GM19397 (cell line): Measurements from ENCODE around the gene GRIN3B.
A peak's percentile ranks its signal among the peaks of the same experiment; 100 is the strongest.
"Not testable (repeated sequence)": the region's sequence is repeated elsewhere in the genome, so short reads cannot be mapped to it uniquely, and the experiment has no call there.

Experiments used
- ATAC-seq: cut with Tn5 transposase; IDR thresholded peaks from one replicate; pipeline ENCODE4 v1.9.1; 2021; ENCODE audit warnings: mild to moderate bottlenecking, moderate library complexity; ENCODE audit not compliant: unreplicated experiment

GRIN3B gene

DNA sequence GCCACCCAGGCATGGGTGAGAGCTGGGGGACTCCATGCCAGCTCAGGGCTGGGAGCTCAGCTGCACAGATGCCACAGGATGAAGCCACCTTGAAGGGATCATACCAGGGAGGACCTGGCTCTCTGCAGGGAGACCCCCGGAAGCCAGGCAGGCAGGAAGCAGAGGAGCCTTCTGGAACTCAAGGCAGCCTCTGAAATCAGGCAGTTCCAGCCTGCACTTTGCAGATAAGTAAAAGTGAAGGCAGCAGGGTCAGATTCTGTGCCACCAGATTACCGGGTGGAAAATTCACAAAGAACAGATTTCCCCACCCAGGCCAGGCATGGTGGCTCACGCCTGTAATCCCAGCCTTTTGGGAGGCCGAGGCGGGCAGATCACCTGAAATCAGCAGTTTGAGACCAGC lies 18.2 kb downstream of the GRIN3B start:
- no peak for ATAC-seq

DNA sequence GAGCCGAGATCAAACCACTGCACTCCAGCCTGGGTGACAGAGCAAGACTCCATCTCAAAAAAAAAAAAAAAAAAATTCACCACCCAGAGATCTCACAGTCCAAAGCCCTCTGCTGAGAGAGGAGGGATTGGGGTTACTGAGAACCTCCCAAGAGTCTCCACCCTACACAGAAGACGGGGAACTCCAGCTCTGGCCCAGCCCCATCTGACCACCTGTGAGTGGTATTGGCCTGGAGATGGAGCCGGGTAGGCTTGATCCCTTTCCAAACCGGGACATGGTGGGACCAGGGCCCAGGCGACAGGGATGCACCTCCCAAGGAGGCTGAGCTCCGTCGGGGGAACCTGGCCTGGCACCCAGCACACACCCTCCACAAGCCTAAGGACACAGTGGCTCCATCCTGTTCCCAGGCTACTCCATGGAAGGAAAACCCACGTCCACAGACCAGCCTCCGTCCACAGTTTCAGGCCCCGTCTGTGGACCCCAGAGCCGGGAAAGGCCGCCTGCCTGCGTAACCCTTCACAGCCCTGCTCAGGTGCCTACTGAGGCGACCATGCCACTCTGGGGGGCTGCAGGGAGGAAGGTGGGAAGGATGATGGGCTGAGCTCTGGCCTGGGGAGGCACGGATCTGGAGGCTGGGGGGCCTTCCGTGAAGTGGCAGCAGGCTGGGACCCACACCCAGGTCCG lies 18.9 kb downstream of the GRIN3B start:
- ATAC-seq = no peak

- ATAC-seq = no peak
These were observed 19.4 kb downstream of the GRIN3B start for GRCh38 chr19:1019616-1019961.

GRCh38 chr19:1019980-1020867 lies 20.0 kb downstream of the GRIN3B start:
- no peak for ATAC-seq

GRCh38 chr19:1020868-1021425 lies 20.7 kb downstream of the GRIN3B start, which contains the start of gene TMEM259:
TSS of gene TMEM259 (minus strand) at chr19:1021123. CDS start at chr19:1020996, 127 bp downstream.
- peak; percentile 92 for ATAC-seq

DNA sequence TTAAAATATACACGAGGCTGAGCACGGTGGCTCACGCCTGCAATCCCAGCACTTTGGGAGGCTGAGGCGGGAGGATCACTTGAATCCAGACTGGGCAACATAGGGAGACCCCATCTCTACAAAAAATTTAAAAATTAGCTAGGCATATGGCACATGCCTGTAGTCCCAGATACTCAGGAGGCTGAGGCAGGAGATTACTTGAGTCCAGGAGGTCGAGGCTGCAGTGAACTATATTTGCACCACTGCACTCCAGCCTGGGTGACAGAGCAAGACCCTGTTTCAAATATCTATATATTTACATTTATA lies 23.6 kb downstream of the GRIN3B start:
- not testable (repeated sequence) for ATAC-seq

GRCh38 chr19:1025080-1025479 lies 24.9 kb downstream of the GRIN3B start:
- ATAC-seq = not testable (repeated sequence)

DNA sequence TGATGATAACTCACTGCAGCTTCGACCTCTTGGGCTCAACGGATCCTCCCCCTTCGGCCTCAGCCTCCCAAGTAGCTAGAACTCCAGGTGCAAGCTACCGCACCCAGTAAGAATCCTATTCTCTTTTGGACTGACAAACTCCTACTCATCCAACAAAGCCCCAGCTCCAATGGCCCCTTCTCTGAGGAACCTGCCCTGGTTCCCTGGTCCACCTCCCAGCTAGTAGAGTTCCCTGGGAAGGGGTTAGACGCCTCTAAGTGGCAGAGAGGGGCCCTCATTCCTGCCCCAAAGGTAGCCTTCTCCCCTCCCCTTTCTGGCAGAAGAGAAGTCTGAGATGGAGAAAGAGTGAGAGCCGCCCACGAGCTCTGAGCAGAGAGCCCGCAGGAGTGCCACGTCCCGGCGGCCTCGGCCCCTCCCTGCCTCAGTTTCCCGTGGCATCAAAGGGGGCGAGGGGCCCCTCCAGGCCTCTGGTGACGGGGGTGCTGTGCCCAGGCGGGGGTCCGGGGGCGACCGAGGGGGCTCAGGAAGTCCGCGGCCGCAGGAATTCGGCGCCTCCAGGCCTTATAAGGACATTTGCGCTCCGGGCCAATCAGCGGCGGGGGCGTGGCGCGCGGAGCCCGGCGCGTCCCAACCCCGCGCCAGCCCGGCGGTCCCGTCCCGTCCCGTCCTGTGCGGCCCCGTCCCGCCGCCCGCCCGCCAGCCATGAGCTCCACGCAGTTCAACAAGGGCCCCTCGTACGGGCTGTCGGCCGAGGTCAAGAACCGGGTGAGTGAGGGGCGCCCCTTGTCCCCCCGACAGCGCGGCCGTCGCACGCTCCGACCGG lies 26.0 kb downstream of the GRIN3B start, which contains the start of gene CNN2:
Gene CNN2 (plus strand): TSS at position 649 of the 823 bp plus-strand sequence. CDS start 54 bp downstream, at position 703.
- peak; percentile 55 for ATAC-seq

GRCh38 chr19:1026783-1027649 lies 26.8 kb downstream of the GRIN3B start:
- ATAC-seq = no peak

DNA sequence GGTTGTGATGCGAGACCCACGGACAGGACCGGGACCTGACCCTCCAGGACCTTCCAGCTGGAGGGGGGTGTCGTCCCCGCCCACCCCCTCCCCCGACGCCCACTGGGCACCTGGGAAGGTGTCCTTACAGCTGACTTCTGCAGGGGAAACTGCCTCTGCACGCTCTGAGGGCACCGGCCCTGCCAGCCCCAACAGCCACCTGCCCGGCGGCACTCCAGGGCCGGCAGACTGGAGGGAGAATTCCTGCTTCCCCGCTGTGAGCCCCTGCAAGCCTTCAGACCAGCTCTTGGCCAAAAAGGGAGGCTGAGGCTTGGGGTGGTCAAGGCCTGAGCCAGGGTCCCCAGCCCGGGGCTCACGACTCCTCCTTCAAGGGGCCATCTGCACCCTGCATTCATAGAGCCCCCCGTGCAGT lies 27.4 kb downstream of the GRIN3B start:
- no peak for ATAC-seq

GRCh38 chr19:1028062-1028926 lies 28.1 kb downstream of the GRIN3B start:
- no peak for ATAC-seq

DNA sequence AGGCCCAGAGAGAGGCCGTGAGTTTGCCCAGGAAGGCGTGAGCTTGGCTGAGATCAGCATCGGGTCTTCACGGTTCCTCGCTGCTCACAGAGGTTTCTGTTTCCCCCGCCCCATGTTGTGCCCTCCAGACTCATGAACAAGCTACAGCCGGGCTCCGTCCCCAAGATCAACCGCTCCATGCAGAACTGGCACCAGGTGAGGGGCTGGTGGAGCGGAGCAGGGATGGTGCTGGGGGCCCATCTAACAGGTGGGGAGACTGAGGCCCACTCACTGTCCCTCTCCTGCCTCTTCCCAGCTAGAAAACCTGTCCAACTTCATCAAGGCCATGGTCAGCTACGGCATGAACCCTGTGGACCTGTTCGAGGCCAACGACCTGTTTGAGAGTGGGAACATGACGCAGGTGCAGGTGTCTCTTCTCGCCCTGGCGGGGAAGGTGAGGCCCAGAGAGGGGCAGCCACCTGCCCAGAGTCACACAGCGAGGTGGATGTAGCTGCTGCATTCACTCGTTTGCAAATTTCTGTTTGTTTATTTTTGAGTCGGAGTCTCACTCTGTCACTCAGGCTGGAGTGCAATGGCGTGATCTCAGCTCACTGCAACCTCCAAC lies 32.1 kb downstream of the GRIN3B start:
- no peak for ATAC-seq

- no peak for ATAC-seq
These were observed 35.9 kb downstream of the GRIN3B start for GRCh38 chr19:1035998-1036621.

DNA sequence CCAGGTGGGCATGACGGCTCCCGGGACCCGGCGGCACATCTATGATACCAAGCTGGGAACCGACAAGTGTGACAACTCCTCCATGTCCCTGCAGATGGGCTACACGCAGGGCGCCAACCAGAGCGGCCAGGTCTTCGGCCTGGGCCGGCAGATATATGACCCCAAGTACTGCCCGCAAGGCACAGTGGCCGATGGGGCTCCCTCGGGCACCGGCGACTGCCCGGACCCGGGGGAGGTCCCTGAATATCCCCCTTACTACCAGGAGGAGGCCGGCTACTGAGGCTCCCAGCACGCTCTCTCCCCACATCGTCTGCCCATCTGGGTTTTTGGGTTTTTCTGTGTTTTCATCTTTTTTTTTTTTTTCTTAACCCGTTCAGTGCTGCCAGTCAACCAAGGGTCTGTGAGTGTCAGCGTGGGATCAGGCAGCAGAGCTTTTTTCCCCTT lies 37.4 kb downstream of the GRIN3B start:
- no peak for ATAC-seq

- ATAC-seq = no peak
These were observed 38.9 kb downstream of the GRIN3B start for GRCh38 chr19:1038978-1039645.

DNA sequence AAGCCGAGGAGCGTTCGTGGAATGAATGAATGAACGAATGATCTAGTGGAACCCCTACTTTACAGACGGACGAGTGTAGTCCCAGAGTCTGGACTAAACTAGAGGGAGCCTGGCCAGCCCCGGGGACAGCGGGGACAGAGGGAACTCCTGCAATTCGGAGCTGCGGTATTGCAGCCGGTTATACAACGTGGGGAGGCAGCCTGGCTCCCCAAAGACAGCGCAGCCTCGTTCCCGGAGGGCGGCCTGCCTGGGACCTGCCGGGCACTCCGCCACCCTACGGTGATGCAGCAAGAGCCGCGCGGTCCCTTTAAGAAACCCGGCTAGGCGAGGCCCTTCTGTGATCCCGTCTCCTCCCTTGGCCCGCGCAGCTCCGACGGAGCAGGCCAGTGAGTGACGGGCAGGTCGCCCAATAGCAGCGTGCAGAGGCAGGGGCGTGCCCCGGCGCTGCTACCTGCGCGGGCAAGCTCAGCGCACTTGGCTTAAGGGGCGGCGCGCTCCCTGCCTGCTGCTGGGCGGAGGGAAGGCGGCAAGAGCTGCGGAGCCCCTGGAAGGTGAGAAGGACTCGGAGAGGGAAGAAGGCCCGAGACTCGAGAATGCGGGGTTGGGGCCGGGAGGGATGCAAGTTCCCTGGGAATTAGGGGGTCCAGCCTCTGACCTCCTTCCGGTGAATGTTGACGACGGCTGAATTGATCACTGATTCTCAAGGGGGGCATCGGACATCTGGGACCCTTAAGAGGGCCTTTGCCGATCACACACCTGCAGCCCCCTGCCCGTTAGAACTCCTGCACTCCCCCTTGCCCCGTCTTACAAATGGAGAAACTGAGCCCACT lies 39.6 kb downstream of the GRIN3B start, which contains the start of gene ABCA7:
Gene ABCA7 (plus strand): TSS at position 462 of the 830 bp plus-strand sequence. CDS start 1,255 bp downstream, outside the sequence.
- peak; percentile 71 for ATAC-seq
